ENCODE results near the gene CYP19A1.

DNA sequence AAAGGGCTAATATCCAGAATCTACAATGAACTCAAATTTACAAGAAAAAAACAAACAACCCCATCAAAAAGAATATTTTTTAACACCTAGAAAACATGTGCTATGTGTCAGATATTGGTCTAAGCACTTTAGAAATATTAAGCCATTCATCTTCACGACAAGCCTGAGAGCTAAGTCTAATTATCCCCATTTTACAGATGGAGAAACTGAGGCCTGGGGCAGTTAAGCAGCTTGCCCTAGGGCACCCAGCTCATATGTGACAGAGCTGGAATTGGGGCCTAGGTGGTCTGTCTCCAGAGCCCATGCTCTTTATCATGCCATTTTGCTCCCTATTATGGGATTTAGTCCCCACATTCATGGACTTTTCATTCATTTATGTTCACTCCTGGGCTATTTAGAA is 92.8 kb downstream of the CYP19A1 start:
- TF ChIP-seq, protein P1, sequence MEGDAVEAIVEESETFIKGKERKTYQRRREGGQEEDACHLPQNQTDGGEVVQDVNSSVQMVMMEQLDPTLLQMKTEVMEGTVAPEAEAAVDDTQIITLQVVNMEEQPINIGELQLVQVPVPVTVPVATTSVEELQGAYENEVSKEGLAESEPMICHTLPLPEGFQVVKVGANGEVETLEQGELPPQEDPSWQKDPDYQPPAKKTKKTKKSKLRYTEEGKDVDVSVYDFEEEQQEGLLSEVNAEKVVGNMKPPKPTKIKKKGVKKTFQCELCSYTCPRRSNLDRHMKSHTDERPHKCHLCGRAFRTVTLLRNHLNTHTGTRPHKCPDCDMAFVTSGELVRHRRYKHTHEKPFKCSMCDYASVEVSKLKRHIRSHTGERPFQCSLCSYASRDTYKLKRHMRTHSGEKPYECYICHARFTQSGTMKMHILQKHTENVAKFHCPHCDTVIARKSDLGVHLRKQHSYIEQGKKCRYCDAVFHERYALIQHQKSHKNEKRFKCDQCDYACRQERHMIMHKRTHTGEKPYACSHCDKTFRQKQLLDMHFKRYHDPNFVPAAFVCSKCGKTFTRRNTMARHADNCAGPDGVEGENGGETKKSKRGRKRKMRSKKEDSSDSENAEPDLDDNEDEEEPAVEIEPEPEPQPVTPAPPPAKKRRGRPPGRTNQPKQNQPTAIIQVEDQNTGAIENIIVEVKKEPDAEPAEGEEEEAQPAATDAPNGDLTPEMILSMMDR (IDR thresholded peaks at IDR 0.05) = no peak
- TF ChIP-seq EZH2phosphoT487 (IDR thresholded peaks at IDR 0.05) (no peak), EZH2 (IDR thresholded peaks at IDR 0.05) (no peak)
